SK-N-SH (cell line): ENCODE results near the gene IRAK2.

Experiments used
- POLR2AphosphoS5 ChIP-seq: IDR thresholded peaks from 2 replicates; pipeline ENCODE4 v1.6.1; 2012; ENCODE audit warnings: low read depth, low read length
- RCOR1 ChIP-seq: fragments of 150-350 bp; IDR thresholded peaks from 2 replicates; pipeline ENCODE4 v1.6.1; 2017; ENCODE audit warnings: antibody characterized with exemption, low read length
- TCF12 ChIP-seq: IDR thresholded peaks from 2 replicates; pipeline ENCODE4 v1.4.0; 2012
- YY1 ChIP-seq: IDR thresholded peaks from 2 replicates; pipeline ENCODE4 v1.4.0; 2012; ENCODE audit warnings: low read depth, mild to moderate bottlenecking
- TF ChIP-seq, protein P1 (sequence below): fragments of 200-600 bp; sonication (generic); IDR thresholded peaks from 2 replicates; pipeline ENCODE4 v1.6.1; 2017; ENCODE audit warnings: antibody characterized with exemption, mild to moderate bottlenecking, moderate library complexity
- TF ChIP-seq, protein P2 (sequence below): IDR thresholded peaks from 2 replicates; pipeline ENCODE4 v1.4.0; 2012; ENCODE audit warnings: low read depth

DNA sequence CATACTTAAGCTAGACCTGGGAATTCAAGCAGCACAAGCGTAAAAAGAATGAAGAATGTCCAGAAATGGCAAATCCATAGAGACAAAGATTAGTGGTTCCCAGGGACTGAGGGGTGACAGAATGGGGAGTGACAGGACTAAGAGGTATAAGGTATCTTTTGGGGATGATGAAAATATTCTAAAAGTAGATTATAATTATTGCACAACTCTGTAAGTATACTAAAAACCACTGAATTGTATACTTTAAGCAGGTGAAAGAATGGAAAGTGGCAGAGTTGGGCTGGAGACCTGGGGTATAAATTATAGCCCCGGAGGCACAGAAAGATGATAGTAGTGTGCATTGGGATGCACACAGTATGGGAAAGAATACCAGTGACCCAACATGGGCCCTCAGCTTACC lies 43.7 kb upstream of the IRAK2 start:
- TF ChIP-seq, protein P1, sequence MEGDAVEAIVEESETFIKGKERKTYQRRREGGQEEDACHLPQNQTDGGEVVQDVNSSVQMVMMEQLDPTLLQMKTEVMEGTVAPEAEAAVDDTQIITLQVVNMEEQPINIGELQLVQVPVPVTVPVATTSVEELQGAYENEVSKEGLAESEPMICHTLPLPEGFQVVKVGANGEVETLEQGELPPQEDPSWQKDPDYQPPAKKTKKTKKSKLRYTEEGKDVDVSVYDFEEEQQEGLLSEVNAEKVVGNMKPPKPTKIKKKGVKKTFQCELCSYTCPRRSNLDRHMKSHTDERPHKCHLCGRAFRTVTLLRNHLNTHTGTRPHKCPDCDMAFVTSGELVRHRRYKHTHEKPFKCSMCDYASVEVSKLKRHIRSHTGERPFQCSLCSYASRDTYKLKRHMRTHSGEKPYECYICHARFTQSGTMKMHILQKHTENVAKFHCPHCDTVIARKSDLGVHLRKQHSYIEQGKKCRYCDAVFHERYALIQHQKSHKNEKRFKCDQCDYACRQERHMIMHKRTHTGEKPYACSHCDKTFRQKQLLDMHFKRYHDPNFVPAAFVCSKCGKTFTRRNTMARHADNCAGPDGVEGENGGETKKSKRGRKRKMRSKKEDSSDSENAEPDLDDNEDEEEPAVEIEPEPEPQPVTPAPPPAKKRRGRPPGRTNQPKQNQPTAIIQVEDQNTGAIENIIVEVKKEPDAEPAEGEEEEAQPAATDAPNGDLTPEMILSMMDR, result no peak
- no peak for TF ChIP-seq POLR2AphosphoS5
- TF ChIP-seq, protein P2, sequence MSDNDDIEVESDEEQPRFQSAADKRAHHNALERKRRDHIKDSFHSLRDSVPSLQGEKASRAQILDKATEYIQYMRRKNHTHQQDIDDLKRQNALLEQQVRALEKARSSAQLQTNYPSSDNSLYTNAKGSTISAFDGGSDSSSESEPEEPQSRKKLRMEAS, result no peak
- no peak for TF ChIP-seq YY1
- no peak for TF ChIP-seq RCOR1
- TF ChIP-seq TCF12, result no peak
